HG03460 (cell line): ENCODE measurements around the gene GALNT10.
A peak's percentile ranks its signal among the peaks of the same experiment; 100 is the strongest.

Experiments used
- ATAC-seq: cut with Tn5 transposase; IDR thresholded peaks from one replicate; pipeline ENCODE4 v1.9.1; 2021; ENCODE audit not compliant: unreplicated experiment

The GALNT10 gene

DNA sequence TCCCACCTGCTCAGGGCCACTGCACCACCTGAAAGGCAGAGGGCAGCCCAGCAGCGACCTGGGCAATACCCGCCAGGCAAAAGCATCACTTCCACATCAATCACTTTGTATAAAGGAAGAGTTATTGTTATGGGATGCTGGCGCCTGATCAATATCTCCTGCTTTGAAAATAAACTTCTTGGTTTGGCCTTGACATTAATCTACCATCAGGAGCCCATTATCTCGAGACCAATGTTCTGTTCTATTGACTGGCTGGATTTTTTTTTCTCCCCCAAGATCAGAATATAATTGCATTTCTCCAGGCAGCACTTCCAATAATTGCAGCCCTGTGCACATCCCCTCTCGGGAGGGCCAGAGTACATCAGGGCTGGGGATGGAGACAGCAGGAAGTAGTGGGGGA is 210.8 kb downstream of the GALNT10 start:
- ATAC-seq, result no peak

DNA sequence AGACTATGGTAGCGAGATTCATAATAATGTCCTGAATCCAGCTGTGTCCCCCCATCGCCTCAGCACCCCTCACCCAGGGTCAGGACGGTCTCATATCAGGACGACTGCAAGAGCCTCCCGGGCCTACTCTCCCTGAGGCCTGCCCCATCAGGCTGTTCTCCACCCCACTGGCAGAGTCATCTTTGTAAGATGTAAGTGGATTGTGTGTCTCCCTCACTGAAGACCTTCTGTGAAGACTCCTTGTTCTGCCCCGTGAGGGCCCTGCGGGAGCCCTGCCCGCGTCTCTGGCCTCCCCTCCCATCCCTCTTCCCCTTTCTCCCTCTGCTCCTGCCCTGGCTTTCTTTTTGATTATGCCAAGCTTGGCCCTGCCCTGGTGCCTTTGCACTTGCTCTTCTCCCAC is 211.4 kb downstream of the GALNT10 start:
- ATAC-seq, result no peak

GRCh38 chr5:154402611-154403010 is 212.1 kb downstream of the GALNT10 start:
- no peak for ATAC-seq

DNA sequence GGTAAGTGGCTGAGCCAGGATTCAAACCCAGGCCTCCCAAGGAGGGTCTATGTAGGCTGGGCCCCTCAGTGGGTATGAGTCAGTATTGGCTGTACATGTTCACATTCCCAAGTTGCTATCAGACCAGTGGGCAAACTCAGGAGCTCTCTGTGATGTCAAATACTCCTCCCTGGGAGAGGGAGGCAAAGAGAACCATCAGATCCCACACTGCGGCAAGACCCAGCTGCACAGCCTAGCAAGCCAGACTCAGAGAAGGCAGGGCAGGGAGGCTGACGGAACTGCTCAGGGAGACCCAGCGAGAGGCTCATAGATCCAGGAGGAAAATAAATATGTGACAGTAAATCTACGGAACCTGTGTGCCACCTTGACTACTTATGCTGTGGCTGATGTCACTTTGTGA is 212.7 kb downstream of the GALNT10 start:
- no peak for ATAC-seq

GRCh38 chr5:154403776-154404387 is 213.3 kb downstream of the GALNT10 start:
- ATAC-seq, result no peak

DNA sequence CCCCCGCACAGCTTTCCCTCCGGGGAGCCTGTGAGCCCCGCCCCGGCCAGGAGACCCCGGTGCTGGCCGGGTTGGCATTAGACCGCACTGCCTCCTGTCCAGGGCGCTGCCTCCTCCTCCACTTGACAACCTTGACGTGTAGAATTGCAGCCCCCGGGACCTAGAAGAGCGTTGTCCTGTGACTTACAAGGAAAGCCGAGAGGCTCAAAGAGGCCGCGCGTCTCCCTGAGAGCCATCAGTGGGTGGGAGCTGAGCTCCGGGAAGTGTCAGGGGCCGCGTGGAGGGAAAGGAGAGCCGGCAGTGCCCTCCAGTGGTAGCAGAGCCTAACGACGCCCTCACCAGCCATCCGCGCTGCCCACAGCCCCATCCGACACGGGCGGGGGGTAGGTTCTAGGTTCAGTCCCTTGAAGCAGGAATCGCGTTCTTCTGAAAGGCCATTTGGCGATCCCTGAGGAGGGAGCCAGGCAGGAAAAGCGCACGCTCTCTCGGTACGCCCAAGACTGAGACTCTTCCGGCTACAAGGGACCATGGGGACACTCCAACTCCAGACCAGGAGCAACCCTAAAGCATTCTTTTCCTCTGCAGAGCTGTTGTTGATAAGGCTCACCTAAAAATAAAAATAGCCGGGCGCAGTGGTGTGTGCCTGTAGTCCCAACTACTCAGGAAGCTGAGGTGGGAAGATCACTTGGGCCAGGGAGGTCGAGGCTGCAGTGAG is 214.7 kb downstream of the GALNT10 start:
- ATAC-seq, result peak; percentile 100

DNA sequence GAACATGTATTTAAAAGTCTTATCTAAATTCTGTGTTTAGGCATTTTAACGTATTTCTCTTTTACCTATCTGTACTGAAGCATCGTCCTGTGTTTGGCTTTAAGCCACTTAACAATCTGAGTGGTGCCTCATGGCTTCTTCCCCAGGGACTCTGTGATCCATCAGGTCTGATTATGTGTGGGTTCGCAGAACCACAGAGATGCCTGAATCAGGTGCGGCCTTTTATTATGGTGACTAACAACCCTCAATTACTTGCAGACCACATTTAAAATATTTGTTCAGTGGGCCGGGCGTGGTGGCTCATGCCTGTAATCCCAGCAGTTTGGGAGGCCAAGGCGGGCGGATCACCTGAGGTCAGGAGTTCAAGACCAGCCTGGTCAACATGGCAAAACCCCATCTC is 215.7 kb downstream of the GALNT10 start:
- ATAC-seq, result no peak

- ATAC-seq, result no peak
Measured at GRCh38 chr5:154406826-154407225, 216.3 kb downstream of the GALNT10 start.

DNA sequence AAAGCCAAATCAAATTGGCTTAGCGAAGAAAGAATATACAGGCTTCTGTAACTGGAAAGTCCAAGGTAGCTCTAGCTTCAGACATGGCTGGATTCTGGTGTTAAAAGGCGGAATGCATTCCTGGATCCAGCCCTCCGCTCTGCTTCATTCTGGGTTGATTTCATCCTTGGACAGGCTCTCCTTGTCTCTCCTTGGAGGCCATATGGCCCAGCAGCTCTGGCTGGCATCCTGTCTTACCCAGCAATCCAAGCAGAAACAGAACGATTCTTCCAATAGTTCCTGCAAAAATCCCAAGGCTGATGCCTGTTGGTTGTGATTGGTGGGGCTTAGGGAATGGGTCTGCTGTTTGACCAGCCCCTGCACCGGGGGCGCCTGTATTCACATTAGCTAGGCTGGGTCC is 218.3 kb downstream of the GALNT10 start:
- ATAC-seq, result no peak

- no peak for ATAC-seq
Measured at GRCh38 chr5:154409230-154409840, 218.8 kb downstream of the GALNT10 start.

- no peak for ATAC-seq
Measured at GRCh38 chr5:154410008-154410407, 219.5 kb downstream of the GALNT10 start.

GRCh38 chr5:154410786-154411185 is 220.3 kb downstream of the GALNT10 start:
- ATAC-seq, result no peak

GRCh38 chr5:154411338-154411737 is 220.8 kb downstream of the GALNT10 start:
- no peak for ATAC-seq

GRCh38 chr5:154412316-154412715 is 221.8 kb downstream of the GALNT10 start:
- no peak for ATAC-seq

DNA sequence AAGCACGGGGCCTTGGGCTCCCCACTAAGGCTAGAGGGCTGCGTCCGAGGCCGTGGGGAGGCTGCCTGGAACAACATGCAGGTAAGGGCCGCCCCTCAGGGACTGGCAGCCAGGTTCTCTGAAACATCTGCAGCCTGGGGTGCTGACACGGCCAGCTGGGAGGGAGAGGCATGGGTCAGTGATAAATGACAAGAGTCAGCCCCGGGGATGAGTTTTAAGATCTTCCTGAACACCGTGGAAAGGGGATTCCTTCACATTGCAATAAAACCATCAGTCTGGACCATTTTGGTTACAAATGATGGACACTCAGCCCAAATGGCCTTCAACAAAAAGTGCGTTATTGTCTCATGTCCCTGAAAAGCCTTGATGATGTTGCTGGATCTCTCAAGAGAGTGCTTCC is 222.4 kb downstream of the GALNT10 start:
- no peak for ATAC-seq

DNA sequence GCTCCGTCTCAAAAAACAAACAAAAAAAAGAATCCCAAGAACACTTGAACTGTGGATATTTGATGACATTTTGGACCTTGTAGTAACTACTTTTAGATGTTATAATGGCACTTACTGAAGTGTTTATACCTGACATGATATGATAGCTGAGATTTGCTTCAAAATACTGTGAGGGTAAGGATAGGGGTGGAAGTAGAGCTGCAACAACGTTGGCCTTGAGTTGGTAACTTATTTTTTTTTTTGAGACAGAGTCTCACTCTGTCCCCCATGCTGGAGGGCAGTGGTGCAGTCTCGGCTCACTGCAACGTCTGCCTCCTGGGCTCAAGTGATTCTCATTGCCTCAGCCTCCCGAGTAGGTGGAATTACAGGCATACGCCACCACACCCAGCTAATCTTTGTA is 224.6 kb downstream of the GALNT10 start:
- no peak for ATAC-seq

DNA sequence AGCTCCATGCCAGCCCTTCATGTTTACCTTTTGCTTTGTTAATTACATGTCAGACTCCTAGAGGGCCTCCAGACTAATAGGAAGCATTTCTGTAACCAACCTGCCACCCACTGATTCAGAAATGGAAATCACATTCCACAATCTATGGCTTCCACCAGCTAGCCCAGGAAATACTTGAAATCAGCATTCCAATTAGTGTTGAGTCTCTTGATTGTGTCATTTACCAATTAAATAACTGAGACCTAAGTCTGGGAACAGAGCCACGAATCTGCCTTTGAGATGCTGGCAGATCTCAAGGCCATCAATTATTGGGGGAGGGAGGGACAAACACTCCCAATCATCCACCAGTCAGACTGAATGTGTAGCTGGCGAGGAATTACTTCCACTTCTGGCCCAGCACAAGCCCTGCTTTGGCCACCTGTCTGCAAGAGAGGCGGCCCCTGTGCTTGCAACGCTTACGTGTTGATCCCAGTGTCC is 227.8 kb downstream of the GALNT10 start:
- ATAC-seq, result no peak

DNA sequence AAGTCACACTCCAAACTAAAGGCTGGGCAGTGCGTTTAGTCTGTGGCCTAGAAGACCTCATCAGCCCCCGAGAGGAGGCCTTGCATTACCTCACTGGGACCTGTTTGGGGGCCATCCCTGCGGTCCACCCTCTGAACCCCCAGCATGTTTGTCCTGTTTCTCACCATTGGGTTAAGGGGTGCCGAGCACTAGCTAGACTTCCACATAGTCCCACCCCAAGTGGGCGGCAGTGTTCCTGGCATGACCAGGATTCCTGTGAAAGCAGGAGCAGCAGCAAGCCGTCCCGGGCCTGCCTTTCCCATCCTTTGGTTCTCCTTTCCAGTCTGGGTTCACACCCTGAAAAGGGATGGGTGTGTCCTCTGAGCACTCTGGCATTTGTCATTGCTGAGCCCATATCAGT is 228.7 kb downstream of the GALNT10 start:
- ATAC-seq, result no peak

DNA sequence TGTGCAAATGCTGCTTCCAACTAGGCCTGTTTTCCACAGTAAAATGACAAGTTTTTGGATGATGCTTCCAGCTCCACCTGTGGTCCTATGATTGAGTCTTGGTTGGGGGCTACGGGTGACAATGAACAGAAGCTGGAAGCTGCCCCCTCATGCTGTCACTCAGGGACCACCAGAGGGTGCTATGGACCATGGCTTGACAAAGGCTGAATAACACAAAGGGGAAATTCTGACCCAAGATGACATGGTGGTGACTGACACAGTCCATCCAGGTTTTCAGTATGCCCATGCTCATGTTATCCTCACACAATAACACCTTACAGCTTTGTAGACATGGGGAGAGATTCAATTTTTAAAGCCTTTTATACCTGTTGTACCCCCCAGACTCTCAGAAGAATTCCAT is 231.3 kb downstream of the GALNT10 start:
- no peak for ATAC-seq

- ATAC-seq, result no peak
Measured at GRCh38 chr5:154422298-154422697, 231.8 kb downstream of the GALNT10 start.

DNA sequence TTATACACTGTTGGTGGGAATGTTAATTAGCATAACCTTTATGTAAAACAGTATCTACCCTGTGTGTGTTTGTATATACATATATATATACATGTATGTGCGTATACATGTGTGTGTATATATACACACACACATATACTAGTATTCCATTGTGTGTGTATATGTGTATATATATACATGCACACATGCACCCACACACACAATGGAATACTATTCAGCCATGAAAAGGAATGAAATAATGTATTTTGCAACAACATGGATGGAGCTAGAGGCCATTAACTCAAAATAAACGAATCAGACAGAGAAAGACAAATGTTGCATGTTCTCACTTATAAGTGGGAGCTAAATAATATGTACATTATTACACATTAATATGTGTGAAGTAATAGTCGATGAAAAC is 237.7 kb downstream of the GALNT10 start:
- no peak for ATAC-seq

GRCh38 chr5:154429341-154429740 is 238.8 kb downstream of the GALNT10 start:
- no peak for ATAC-seq
